Nephron progenitor cell (in vitro differentiated cells): Measurements from ENCODE around the gene EPHA10.

Experiments
- DNase-seq: peaks from one replicate; pipeline ENCODE4 v3.0.0; 2021
- H3K27ac Mint-ChIP-seq: 2 replicates; pipeline ENCODE4 v1.8.0; 2021; ENCODE audit warnings: mild to moderate bottlenecking, moderate library complexity, mixed read lengths
- H3K27me3 Mint-ChIP-seq: 2 replicates; pipeline ENCODE4 v1.8.0; 2021; ENCODE audit warnings: mild to moderate bottlenecking, low read depth, mixed read lengths; ENCODE audit not compliant: poor library complexity
- H3K36me3 Mint-ChIP-seq: 2 replicates; pipeline ENCODE4 v1.8.0; 2021; ENCODE audit warnings: low read depth, mixed read lengths
- H3K4me1 Mint-ChIP-seq: 2 replicates; pipeline ENCODE4 v1.8.0; 2021; ENCODE audit warnings: mixed read lengths
- H3K4me3 Mint-ChIP-seq: 2 replicates; pipeline ENCODE4 v1.8.0; 2021; ENCODE audit warnings: mild to moderate bottlenecking, moderate library complexity, mixed read lengths
- H3K9me3 Mint-ChIP-seq: 2 replicates; pipeline ENCODE4 v1.8.0; 2021; ENCODE audit warnings: mild to moderate bottlenecking, moderate library complexity, mixed read lengths
- TF ChIP-seq, protein P1 (sequence below): fragments of 200-600 bp; sonication (generic); IDR thresholded peaks from 2 replicates; pipeline ENCODE4 v1.5.0; 2021; ENCODE audit warnings: antibody characterized with exemption

The EPHA10 gene

DNA sequence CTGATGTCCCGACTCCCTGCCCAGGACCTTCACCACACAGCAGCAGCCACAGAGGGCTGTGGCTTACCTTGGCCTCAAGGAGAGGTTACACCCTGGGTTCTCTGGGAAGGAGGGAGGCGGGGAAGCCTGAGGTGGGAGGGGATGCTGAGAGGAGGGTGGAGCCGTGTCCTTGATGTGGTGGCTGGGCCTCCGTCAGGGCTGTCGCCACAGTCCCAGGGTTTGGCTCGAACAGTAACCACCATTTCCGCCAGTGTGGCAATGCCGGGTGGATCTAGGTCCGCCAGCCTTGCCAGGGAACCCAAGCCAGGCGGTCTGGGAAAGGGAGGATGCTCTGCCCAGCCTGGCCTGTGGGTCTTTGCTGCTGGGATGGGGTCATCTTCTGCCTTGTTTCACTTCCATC lies 91.0 kb downstream of the EPHA10 start:
- Mint-ChIP-seq H3K4me3 (no peak overlapping the region), H3K9me3 (no peaks in the 10 kb centered on the region), H3K27me3 (peaks cover 35% of the 10 kb centered on the region), H3K27ac (no peak overlapping the region), H3K36me3 (no peaks in the 10 kb centered on the region), H3K4me1 (peaks cover 6% of the 10 kb centered on the region)
- TF ChIP-seq, protein P1, sequence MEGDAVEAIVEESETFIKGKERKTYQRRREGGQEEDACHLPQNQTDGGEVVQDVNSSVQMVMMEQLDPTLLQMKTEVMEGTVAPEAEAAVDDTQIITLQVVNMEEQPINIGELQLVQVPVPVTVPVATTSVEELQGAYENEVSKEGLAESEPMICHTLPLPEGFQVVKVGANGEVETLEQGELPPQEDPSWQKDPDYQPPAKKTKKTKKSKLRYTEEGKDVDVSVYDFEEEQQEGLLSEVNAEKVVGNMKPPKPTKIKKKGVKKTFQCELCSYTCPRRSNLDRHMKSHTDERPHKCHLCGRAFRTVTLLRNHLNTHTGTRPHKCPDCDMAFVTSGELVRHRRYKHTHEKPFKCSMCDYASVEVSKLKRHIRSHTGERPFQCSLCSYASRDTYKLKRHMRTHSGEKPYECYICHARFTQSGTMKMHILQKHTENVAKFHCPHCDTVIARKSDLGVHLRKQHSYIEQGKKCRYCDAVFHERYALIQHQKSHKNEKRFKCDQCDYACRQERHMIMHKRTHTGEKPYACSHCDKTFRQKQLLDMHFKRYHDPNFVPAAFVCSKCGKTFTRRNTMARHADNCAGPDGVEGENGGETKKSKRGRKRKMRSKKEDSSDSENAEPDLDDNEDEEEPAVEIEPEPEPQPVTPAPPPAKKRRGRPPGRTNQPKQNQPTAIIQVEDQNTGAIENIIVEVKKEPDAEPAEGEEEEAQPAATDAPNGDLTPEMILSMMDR: no peak
- DNase-seq: no peak

DNA sequence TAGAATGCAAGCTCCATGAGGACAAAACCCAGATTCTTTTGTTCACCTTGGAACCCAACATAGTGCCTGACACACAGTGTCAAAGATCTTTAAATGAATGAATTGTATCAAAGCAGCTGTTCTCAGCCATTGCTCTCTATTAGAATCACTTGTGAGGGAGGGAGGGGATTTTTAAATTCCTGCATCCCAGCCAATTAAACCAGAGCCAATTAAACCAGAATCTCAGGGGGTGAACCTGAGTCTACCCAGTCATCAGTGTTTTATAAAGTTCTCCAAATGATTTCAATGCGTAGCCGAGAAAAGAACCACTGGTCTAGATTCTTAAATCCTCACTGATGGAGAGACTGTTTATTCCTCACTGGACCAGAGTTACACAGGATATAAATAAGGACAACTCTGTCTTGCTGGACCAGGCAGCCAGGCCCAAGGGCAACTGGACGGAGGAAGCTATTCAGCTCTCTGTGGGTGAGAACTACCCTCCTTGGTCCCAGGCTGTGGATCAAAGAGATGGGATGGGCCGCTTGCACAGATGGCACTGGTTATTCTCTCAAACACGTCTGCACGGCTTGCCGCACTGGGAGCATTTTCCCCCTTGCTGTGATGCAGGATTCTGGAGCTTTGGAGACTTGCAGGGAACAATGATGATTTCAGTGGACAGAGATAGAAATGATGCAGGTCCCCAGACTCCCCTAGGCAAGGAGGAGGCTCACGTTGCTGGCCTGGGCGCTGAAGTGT lies 92.6 kb downstream of the EPHA10 start:
- Mint-ChIP-seq H3K27ac (no peak overlapping the region), H3K27me3 (peaks cover 25% of the 10 kb centered on the region), H3K4me3 (no peak overlapping the region), H3K4me1 (peaks cover 6% of the 10 kb centered on the region), H3K9me3 (no peaks in the 10 kb centered on the region), H3K36me3 (no peaks in the 10 kb centered on the region)
- TF ChIP-seq, protein P1: no peak
- no peak for DNase-seq

DNA sequence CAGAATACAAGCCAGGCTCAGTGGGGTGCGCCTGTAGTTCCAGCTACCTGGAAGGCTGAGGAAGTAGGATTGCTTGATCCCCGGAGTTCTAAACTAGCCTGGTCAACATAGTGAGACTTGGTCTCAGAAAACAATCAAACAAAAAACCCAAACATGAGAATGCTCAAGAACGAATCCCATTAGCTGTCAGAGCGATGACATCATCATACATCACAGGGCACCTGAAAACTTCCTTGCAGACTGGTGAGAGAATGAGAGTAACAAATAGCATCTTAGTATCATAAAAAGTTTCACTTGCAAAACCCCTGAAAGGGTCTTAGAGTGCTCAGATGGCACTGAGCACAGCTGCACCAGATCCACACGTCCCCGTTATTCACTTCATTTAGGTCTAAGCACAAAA lies 93.7 kb downstream of the EPHA10 start:
- TF ChIP-seq, protein P1: no peak

DNA sequence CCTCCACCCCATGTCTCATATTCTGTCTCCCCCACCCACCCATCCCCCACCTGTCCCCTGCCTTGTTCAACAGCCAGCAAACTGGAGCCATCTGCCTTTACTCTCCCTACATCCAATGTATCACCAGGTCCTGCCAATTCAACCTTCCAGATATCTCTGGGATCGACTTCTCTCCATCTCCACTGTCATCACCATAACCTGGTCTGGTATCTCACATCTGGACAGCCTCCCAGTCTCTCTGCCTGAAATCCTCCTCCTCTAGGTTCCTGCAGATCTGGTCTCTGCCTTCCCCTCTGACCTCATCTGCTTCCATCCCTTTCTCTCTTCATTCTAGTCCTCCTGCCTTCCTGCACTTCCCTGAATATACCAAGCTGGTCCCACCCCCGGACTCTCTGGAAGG lies 94.8 kb downstream of the EPHA10 start:
- TF ChIP-seq, protein P1: no peak
- H3K27ac Mint-ChIP-seq: no peak overlapping the region
- H3K9me3 Mint-ChIP-seq: no peaks in the 10 kb centered on the region
- no peaks in the 10 kb centered on the region for H3K36me3 Mint-ChIP-seq
- H3K4me1 Mint-ChIP-seq: no peaks in the 10 kb centered on the region
- no peak for DNase-seq
- no peak overlapping the region for H3K4me3 Mint-ChIP-seq
- peaks cover 20% of the 10 kb centered on the region for H3K27me3 Mint-ChIP-seq

More for the DNA sequence above, 93.7 kb downstream of the EPHA10 start:
- no peaks in the 10 kb centered on the region for H3K4me1 Mint-ChIP-seq
- no peak for DNase-seq
- H3K27me3 Mint-ChIP-seq: peaks cover 18% of the 10 kb centered on the region
- no peaks in the 10 kb centered on the region for H3K9me3 Mint-ChIP-seq
- H3K4me3 Mint-ChIP-seq: no peak overlapping the region
- no peaks in the 10 kb centered on the region for H3K36me3 Mint-ChIP-seq
- H3K27ac Mint-ChIP-seq: no peak overlapping the region

DNA sequence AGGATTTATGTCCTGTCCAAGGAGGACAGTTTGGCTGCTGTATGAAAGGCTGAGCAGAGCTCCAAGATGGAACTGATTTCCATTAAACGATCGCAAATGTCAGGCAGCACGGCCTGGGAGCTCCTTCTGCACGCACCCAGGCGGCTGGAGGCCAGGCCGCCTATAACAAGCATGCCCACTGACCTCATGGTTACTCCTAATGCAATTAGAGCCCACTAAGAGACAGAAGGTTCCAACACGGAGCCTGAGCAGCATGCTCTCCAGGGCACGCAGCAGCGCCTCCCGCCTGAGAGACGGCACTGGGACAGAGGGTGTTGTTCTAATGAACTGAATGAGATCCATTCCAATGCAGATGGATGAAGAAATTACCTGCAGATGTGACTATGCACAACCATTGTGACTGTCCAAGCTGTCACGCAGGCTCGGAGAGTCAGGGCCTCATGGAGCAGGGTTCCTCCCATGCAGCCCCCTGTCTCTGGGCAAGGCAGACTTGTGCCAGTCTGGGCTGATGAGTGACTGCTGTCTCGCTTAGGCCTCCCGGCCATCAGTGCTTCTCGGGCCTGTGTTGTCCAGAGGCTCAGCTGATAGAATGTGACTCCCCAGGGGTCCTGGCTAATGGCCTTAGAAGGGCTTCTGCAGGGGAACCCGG lies 97.8 kb downstream of the EPHA10 start:
- no peak overlapping the region for H3K27ac Mint-ChIP-seq
- peaks cover 5% of the 10 kb centered on the region for H3K4me1 Mint-ChIP-seq
- H3K36me3 Mint-ChIP-seq: no peaks in the 10 kb centered on the region
- H3K4me3 Mint-ChIP-seq: no peak overlapping the region
- no peaks in the 10 kb centered on the region for H3K9me3 Mint-ChIP-seq
- peaks cover 28% of the 10 kb centered on the region for H3K27me3 Mint-ChIP-seq
- TF ChIP-seq, protein P1: no peak
- no peak for DNase-seq
